Stimulated activated CD8-positive, alpha-beta memory T cell treated with anti-CD3 and anti-CD28 coated beads, Interleukin-7, amount 100 ng/mL, for 1 hour (primary cell): ENCODE data around the gene IDUA.
"Not testable (repeated sequence)": the region's sequence is repeated elsewhere in the genome, so short reads cannot be mapped to it uniquely, and the experiment has no call there.

Source experiments
- DNase-seq, 2 donors: peaks; one replicate each; pipeline ENCODE4 v3.0.0-alpha.2; 2020; ENCODE audit warnings: low read depth in 2 of 2

IDUA gene

DNA sequence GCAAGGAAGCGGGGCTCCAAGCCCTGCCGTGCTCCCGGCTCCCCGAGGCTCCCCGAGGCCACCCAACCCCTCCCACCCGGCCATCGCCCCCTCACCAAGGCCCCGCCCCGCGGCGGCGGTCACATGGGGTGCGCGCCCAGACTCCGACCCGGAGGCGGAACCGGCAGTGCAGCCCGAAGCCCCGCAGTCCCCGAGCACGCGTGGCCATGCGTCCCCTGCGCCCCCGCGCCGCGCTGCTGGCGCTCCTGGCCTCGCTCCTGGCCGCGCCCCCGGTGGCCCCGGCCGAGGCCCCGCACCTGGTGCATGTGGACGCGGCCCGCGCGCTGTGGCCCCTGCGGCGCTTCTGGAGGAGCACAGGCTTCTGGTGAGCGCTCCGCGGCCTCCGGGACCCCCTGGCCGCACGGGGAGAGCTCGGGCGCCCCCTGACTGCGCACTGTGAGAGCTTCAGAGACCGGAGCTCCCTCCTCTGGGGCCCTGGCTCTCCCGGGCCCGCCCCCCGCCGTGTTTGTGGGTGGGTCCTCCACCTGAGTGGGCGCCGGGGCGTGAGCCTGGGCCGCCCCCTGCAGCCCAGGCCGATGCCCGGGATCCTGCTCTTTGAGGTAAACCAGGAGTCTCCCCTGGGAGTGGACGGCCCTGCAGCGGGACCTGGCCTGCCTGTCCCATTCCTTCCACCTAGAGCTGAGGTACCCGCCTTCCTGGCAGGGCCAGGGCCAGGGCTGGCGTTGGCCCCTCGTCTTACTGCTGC, at the start of gene IDUA:
TSS of gene IDUA (plus strand) at position 166 of the 745 bp plus-strand sequence. CDS start at position 207, 41 bp downstream.
- DNase-seq = peak; percentile 70 to 77

DNA sequence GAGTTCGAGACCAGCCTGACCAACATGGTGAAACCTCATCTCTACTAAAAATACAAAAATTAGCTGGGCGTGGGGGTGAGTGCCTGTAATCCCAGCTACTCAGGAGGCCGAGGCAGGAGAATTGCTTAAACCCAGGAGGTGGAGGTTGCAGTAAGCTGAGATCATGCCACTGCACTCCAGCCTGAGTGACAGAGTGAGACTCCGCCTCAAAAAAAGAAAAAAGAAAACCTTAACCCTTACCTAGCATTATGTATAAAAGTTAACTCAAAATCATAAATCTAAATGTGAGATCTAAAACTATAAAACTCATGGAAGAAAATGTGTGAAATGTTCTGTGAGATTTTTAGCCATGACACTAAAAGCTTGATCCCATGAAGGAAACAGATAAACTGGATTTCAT, 47.3 kb upstream of the IDUA start:
- DNase-seq = not testable (repeated sequence)

DNA sequence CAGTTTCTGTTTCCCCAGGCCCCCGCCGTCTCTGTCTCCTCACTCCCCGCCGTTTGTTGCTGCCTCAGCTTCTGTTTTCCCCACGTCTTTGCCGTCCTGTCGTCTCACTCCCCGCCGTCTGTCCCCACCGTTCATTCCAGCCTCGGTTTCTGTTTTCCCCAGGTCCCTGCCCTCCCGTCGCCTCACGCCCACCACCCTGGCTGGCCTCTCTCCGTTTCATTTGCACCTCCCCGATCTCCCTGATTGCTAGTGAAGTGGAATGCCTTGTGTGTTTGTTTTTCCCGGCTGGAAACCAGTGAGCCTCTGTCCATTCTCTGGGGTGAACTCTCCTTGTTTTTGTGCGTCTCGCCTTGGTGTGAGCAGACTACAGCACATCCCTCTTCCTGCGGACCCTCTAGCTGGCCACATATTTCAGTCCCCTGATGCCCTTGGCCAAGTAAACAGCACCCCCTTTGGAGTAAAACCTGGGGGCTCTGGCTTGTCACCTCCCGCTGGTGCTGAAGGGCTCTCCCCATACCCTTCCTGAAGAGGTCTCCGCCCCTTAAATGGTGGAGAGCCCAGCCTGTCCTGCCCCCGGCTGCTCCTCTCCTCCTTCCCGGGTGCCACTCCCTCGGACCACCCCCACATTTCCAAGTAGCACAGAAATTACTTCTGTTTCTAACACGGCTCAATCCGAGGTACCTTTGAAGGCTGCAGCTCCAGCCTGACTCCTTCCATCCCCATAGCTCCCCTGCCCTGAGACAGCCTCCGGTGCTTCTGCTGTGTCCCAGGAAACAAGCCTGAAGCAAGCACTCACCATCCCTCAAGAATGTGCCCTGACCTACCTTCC, 41.4 kb upstream of the IDUA start:
- no peak for DNase-seq

DNA sequence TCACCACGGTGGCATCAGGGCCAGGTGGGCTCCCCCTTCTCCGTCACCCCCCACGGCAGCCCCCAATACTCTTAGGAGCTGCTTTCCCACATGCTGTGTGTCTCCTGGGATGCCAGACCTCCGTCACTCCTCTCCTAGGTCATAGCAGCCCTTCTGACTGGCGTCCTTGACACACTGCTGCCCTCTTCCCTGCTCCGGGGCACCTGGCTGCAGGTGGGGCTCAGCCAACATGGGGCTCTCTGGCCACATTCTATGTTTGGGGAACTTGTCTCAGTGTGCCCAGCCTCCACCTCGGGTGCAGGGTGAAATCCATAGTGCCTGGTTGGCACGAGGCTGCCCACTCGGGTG, 40.8 kb upstream of the IDUA start:
- DNase-seq = no peak

DNA sequence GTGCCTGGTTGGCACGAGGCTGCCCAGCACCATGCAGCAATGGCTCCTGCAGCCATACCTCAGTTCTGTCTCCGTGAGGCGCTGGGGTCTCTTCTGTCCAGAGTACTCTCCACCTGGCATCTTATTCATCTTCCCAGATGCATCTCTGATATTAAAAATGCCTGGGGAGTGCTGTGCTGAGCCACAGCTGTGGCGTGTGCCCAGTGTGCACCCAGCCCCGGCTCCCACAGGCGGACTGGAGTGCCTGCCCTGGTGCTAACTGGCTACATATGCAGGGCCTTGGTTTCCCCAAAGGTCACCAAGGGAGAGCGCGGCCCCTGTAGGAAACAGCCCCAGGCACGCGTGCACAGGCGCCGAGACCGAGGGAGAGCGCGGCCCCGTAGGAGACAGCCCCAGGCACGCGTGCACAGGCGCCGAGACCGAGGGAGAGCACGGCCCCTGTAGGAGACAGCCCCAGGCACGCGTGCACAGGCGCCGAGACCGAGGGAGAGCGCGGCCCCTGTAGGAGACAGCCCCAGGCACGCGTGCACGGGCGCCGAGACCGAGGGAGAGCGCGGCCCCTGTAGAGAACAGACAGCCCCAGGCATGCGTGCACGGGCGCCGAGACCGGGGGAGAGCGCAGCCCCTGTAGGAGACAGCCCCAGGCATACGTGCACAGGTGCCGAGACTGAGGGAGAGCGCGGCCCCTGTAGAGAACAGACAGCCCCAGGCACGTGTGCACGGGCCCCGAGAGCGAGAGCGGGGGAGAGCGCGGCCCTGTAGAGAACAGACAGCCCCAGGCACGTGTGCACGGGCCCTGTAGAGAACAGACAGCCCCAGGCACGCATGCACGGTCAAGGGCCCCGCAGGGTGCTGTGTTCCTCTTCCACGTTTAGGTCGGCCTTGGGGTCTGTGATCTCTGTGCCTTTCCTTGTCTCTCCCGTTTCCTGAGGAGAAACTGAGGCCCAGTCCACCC, 40.0 kb upstream of the IDUA start:
- DNase-seq = no peak

DNA sequence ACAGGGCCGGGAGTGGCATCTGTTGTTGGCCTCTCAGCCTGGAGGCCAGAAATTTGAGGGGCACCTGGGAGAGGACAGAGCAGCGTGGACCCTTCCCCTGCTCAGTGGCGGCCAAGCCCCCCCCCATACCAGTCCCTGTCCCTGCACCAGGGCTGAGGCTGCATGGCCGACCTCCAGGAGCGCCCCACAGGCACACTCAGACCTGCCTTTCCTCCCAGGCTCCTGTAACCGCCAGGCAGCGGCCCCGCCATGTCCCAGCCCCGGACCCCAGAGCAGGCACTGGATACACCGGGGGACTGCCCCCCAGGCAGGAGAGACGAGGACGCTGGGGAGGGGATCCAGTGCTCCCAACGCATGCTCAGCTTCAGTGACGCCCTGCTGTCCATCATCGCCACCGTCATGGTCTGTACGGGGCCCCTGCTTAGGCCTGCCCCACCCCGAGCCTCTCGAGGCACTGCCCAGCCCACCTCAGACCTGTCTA, 39.3 kb upstream of the IDUA start:
- no peak for DNase-seq

DNA sequence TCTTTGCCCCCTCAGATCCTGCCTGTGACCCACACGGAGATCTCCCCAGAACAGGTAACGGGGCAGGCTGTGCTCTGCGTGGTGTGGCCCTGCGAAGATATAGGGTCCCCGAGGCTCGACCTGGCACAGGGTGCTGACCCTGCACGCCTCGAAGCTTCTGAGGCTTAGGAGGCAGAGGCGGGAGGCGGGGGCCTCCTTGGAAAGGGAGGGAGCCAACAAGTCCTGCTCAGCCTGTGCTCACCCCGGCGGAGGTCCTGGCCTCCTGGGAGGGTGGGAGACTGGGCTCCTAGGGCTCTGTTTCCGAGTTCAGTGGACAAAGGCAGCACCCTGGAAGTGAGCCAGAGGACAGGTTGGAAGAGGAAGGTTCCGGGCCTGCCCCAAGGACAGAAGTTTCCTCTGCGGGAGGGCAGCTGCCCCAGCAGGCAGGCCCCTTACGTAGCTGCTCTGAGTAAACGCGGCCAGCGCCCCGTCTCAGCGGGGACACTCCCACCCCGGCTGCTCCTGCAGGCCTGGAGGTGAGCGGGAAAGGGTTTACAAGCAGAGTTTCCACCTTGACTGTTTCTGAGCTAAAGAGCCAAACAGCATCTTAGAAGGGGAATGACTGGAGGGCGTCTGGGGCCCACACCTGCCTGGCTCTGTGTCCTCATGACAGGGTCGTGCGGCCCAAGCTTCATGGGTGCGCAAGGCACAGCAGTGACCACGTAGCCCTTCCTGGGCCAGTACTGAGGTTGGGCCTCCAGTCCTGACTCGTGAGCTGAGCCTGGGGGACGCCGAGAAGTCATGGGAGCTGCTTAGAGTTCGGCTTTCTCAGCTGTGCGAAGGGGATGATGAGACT, 38.5 kb upstream of the IDUA start:
- DNase-seq = no peak

DNA sequence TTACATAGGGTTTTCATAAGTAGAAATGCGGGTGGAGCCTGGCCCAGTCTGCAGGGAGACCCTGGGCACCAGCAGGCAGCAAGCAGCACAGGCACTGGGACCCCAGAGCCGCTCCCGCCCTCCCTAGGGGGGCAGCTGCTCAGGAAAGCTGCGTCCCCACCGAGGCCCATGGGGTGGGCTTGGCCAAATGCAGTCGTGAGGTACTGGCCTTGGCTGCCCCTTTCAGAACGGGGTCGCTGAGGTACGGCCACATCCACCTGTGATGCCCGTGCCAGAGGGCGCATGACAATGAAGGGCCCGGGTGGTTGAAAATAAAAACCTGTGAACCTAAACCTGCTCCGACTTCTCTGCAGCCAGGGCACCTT, 37.9 kb upstream of the IDUA start:
- DNase-seq = no peak

DNA sequence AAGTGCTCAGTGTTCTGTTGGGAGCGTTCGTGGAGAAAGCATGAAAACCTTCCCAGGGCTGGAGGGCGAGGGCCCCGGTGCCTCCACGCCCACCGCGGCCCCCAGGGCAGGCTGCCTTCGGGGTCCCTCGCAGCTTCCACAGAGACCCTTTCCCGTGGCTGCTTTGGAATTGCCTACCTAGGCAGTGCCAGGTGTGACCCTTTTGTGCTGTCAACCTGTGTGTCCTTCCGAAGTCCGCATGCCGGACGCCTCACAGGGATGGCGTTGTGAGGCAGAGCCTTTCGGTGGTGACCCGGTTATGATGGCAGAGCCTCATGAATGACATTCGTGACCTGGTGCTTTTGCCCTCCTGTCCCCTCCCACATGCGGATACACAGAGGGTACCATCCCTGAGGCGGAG, 37.2 kb upstream of the IDUA start:
- no peak for DNase-seq

DNA sequence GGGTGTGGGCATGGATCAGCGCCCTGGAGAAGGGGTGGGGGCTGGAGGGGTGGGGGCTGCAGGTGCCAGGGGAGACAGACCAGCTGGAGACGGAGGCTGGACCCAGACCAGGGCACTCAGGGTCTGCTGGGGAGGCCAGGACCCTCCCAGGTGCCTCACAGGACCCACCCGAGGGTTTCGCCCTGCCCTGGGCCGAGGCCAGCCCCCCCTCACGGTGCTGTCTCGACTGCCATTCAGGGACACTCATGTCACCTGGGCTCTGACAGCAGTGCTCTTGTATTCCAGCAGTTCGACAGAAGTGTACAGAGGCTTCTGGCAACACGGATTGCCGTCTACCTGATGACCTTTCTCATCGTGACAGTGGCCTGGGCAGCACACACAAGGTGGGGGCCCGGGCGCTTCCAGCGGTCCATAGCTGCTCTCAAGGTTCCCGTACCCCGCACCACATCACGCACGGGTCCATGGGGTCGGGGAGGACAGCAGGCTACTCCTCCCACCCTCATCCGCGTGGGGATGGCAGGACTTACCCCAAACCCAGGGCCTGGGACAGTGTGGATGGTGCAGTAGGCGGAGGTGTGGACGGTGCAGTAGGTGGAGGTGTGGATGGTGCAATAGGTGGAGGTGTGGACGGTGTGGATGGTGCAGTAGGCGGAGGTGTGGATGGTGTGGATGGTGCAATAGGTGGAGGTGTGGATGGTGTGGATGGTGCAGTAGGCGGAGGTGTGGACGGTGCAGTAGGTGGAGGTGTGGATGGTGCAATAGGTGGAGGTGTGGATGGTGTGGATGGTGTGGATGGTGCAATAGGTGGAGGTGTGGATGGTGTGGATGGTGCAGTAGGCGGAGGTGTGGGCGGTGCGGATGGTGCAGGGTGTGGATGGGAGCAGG, 36.5 kb upstream of the IDUA start:
- no peak for DNase-seq

DNA sequence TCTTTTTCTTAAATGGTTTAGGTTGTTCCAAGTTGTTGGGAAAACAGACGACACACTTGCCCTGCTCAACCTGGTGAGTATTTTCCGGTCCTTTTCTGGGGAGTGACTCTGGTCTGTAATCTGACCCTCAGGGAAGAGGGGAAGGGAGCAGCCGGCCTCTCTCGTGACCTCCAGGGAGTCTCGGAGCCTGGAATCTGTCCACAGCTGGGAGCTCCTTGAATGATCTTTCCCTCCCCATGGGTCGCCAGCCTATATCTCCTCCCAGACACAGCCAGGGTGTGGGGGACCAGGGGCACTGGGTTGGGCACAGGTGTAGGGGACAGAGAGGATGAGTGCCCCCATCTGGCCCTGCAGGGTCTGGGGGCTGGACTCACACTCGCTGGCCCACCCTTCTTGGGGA, 35.7 kb upstream of the IDUA start:
- DNase-seq = no peak

DNA sequence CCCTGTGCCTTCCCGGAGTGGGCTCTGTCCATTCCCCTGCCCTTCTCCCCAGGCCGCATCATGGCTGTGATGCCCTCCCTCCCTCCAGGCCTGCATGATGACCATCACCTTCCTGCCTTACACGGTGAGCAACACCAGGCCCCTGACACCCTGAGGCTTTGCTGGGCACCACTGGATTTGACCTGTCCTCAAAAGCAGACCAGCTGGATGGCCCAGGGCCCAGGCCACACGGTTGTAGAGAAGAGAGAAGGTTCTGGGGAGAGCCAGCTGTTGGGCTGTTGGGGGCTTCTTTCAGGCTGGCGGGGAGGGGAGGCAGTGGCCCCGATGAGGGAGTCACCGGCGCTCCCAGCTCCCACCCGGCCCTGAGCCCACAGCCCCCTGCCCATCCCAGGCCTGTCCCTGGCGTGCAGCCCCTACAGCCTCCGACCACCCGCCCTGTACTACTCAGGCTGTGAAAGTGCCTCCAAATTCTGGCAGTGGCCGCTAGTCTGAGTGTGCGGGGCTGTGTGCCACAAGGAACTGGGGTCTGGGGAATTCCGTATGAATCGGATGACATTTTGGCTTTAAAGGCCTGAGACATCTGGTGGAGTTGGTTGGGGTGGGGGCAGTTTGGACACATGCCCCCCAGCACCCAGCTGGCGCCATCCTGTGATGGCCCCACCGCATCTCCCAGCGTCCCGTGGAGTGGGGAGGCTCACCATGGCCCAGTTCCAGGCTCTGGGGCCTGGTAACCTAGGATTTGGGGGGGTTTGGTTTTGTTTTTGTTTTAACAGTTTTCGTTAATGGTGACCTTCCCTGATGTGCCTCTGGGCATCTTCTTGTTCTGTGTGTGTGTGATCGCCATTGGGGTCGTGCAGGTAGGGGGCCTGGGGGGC, 35.0 kb upstream of the IDUA start:
- no peak for DNase-seq

DNA sequence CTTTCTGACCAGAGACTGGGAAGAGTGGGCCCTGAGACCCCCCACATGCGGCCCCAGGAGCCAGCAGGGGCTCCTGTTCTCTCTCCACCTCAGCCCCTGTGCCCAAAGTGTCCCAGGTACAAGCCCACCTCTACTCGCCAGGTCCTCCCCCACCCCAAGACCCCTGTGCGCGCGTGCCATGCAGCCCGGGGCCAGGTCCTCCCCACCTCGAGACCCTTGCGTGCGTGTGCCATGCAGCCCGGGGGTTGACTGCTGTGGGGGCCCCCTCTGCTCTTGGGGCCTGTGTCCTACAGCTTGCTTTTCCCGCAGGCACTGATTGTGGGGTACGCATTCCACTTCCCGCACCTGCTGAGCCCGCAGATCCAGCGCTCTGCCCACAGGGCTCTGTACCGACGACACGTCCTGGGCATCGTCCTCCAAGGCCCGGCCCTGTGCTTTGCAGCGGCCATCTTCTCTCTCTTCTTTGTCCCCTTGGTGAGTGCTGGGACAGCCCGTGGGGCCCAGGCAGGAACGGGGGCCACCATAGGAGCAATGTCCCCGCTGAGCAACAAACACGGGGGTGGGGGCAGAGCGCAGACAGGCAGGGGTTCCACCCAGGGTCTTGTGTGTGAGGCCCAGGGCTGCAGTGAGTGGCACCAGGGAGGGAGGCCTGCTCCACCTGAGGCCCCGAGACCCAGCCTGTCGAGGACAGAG, 33.8 kb upstream of the IDUA start:
- no peak for DNase-seq

DNA sequence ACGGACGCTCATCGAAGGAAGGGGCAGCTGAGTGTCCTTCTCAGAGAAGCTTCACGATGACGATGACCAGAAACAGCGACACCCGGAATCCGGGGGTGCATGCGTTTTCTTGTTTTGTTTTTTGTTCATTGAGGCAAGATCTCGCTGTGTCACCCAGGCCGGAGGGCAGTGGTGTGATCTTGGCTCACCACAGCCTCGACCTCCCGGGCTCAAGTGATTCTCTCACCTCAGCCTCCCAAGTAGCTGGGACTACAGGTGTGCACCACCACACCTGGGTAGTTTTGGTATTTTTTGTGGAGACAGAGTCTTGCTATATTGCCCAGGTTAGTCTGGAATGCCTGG, 33.3 kb upstream of the IDUA start:
- DNase-seq = no peak

DNA sequence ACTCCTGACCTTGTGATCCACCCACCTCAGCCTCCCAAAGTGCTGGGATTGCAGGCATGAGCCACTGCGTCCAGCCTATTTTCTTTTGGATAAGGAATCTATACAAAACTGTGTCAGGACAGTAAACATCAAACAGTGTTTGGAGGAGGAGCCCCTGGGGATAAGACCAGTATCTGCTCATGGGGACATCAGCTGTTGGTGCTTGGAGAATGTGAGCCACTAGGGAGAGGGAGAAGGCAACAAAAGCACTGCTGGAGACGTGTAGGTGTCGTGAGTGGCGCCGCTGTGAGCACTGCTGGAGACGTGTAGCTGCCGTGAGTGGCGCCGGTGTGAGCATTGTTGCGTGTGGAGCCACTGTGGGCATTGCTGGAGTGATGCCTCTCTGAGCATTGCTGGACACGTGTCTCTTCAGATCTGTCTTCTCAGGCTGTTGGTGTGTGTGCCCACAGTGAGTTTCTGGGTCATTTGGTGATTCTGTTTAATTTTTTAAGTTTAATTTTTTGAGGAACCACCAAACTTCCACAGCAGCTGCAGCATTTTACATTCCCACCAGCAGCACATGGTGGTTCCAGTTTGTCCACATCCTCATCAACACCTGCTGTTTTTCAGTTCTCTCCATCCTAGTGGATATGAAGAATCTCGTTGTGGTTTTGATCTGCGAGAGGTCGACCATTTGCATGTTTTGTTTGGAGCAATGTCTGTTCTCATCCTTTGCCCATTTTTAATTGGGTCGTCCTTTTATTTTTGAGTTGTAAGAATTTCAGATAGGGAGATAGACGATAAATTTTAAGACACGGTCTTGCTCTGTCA, 32.4 kb upstream of the IDUA start:
- no peak for DNase-seq

DNA sequence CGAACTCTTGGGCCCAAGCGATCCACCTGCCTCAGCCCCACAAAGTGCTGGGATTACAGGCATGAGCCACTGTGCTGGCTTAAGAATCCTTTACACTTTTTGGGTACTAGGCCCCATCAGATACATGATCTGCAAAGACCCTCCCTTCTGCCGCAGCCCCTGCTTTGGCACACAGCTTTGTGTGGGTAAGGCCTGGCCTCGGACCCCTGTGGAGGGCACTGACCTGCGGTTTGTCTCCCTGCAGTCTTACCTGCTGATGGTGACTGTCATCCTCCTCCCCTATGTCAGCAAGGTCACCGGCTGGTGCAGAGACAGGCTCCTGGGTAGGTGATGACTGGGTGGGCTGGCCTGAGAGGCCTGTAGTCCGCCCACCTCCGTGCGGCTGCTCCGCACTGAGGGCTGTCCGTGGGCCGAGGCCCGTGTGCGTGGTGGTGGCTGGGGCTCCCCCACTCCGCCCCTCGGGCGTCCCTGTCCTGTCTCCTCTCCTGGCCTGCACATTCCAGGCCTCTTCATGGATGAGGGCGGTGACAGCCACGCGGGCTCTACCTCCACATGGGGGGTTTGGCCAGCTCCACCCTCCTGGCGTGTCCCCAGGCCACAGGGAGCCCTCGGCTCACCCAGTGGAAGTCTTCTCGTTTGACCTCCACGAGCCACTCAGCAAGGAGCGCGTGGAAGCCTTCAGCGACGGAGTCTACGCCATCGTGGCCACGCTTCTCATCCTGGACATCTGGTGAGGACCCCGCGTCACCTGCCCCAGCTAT, 31.5 kb upstream of the IDUA start:
- no peak for DNase-seq

DNA sequence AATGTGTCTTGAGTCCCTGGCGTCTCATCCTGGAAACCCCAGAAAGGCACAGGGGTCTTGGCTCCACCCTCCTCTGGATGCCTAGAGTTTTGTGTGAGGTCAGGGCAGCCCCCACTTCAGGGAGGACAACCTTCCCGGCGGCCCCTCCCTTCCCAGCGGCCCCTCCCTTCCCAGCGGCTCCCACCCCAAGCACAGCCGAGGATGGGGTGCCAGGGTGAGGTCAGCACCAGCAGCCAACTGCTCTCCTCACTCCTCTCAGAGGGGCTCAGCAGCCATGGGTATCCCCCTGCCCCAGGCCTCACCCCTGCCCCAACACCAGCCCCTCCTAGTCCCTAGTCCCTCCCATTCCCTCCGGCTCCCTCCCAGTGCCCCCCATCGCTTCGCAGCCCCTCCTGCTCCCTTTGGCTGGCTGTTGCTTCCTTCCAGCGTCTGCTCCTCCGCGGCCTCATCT, 30.9 kb upstream of the IDUA start:
- DNase-seq = no peak
